Stimulated activated effector memory CD8-positive, alpha-beta T cell treated with anti-CD3 and anti-CD28 coated beads, Interleukin-12 subunit alpha, Interleukin-12 subunit beta, amount 100 ng/mL, for 72 hours (primary cell): ENCODE measurements around the gene CXCL12.

ENCODE experiments used
- ATAC-seq: fragments of 150-1000 bp; cut with Tn5 transposase; 2 replicates; pipeline ENCODE4 v1.10.0; 2021
- DNase-seq, 2 donors: peaks; one replicate each; pipeline ENCODE4 v3.0.0; 2021 to 2022; ENCODE audit warnings: low spot score in 2 of 2
- H3K27ac Mint-ChIP-seq: one replicate; pipeline ENCODE4 v1.8.0; 2022; ENCODE audit warnings: mild to moderate bottlenecking, mixed read lengths
- H3K36me3 Mint-ChIP-seq: one replicate; pipeline ENCODE4 v1.8.0; 2022; ENCODE audit warnings: mild to moderate bottlenecking, mixed read lengths
- H3K4me1 Mint-ChIP-seq: one replicate; pipeline ENCODE4 v1.8.0; 2022; ENCODE audit warnings: mixed read lengths
- H3K4me3 Mint-ChIP-seq: one replicate; pipeline ENCODE4 v1.8.0; 2022; ENCODE audit warnings: mild to moderate bottlenecking, mixed read lengths
- H3K9me3 Mint-ChIP-seq: one replicate; pipeline ENCODE4 v1.8.0; 2022; ENCODE audit warnings: mixed read lengths

CXCL12 gene

DNA sequence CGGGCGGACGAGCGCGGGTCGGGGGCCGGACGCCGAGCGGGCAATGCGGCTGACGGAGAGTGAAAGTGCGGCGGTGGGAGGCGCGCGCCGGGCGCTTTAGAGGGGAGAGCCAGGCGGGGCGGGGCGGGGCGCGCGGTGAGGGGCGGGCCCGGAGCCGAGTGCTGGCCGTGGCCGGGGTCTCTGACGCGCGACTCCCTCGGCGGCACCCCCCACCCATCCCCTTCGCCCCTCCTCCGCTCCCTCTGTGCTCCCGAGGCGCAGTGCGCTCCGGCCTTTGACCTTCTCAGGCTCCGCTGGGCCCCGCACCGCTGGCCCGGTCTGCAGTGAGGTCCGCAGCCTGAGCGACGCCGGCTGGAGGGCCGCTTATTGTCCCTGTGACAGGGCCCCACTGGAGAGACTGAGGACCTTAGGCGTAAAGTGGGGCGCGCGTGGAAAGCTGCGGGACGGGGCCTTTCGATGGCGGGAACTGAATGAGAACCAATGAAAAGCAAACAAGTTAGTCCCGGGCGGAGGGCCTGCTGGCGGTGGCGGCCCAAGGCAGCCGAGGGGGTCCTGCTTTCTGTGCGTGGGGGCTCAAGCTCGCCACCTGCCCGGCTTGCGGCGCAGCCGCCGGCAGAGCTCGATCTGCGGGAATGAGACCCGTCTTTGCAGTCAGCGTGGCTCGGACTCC lies at the start of gene CXCL12:
Gene CXCL12 (minus strand): TSS at position 72 of the 670 bp plus-strand sequence. CDS start 92 bp downstream, outside the sequence.
- Mint-ChIP-seq H3K4me3 (peak within 1 kb of the TSS; percentile 13), H3K9me3 (no peaks in the 10 kb centered on the region), H3K36me3 (no peaks in the 10 kb centered on the region), H3K27ac (no peak within 1 kb of the TSS), H3K4me1 (peaks cover 5% of the 10 kb centered on the region)
- DNase-seq (no peak), ATAC-seq (no peak)

DNA sequence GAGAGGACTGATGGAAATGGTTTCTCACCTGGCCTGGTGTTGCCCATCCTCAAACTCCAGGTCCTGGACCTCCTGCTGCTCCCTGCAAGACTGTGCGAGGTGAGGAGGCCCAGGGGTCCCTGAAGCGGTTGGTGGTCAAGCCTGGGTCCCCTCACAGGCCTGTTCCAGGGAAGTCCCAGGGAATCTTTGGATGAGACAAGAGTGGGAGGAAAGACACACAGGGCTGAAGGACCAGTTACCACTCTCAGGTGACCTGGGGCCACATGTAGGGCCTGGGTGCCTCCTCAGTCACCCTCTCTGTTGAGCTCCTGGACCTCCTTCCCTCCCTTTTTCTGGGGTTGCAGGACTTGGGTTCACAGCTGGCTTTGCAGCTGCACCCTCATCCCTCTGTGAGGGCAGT lies 42.6 kb upstream of the CXCL12 start:
- Mint-ChIP-seq H3K27ac (no peak overlapping the region), H3K9me3 (peaks cover 4% of the 10 kb centered on the region), H3K4me3 (no peak overlapping the region), H3K36me3 (no peaks in the 10 kb centered on the region), H3K4me1 (no peaks in the 10 kb centered on the region)
- no peak for DNase-seq
- peak; percentile 6 for ATAC-seq

DNA sequence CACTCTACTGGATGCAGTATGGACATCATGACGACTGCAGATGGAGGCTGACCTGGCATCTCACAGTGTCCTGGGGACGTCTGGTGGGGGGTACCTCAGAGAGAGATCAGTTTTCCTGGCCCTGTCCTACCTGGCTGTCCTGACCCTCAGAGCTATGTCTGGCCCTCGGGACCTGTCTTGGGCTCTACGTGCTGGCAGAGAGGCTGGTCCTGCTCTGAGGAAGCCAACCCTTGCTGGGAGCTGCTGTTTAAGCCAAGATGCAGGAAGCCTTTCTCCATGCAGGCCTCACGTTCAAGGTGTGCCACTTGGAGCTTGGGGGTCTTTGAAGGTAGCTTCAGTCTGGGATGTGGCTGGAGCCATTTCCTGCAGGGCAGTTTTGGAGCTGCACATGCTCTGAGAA lies 42.1 kb upstream of the CXCL12 start:
- H3K36me3 Mint-ChIP-seq: no peaks in the 10 kb centered on the region
- DNase-seq (peak in 1 of 2 donors; percentile 26), ATAC-seq (peak; percentile 37)
- no peak overlapping the region for H3K27ac Mint-ChIP-seq
- H3K9me3 Mint-ChIP-seq: peaks cover 3% of the 10 kb centered on the region
- H3K4me3 Mint-ChIP-seq: no peak overlapping the region
- H3K4me1 Mint-ChIP-seq: no peaks in the 10 kb centered on the region

DNA sequence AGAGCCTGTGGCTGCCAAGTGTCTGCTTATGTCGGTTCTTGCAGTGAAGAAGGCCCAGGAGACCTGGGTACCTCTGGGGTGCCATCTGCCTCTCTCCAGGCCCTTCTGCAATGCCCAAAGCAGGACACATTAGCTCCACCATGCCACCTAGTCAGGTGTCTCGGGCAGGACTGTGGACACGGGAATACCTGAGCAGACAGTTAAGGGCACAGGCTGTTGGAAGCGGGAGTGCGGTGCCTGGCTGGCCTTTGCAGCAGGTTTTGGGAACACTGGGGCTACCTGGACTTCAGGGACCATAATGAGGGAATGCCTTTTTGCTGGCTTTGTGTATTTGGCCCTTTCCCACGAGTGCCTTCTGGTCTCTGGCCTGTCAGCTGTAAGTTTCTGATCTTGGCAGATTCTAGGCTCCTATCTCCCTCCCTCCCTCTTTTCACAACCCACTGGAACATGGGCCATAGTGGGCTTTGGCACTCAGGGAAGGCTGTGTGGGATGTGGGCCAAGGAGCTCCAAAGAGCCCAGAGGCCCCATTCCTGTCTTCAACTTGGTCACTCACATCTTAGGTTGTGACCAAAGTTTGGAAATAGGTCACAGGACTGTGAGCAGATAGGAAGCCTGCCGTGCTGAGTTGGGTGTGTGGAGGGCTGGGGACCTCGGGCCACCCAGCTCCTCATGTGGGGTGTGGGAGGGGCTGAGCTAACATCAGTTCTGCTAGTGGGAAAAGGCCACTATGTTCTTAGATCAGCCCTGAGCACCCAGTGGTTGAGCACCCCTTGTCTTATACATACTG lies 41.5 kb upstream of the CXCL12 start:
- DNase-seq (no peak), ATAC-seq (peak; percentile 15)
- Mint-ChIP-seq H3K4me1 (no peaks in the 10 kb centered on the region), H3K9me3 (no peaks in the 10 kb centered on the region), H3K4me3 (no peak overlapping the region), H3K27ac (no peak overlapping the region), H3K36me3 (no peaks in the 10 kb centered on the region)

DNA sequence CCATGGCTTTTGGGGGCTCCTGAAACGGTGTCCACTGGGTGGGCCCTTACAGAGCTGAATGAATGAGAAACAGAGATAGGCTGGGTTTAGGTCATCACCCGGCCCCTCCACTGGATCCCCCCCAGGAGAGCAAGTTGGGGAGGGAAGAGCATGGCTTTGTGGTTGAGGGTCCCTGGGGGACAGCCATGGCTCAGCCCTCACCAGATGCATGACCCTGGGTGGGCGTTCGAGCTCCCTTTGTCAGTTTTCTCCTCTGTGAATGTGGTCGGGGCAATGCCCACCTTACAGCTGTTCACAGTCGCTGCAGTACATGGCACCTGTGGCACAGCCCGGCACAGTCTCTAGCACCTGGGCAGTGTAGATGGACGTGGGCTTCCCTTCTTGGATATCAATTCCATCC lies 40.6 kb upstream of the CXCL12 start:
- Mint-ChIP-seq H3K27ac (no peak overlapping the region), H3K9me3 (no peaks in the 10 kb centered on the region), H3K4me3 (no peak overlapping the region), H3K4me1 (no peaks in the 10 kb centered on the region), H3K36me3 (no peaks in the 10 kb centered on the region)
- DNase-seq (no peak), ATAC-seq (no peak)

DNA sequence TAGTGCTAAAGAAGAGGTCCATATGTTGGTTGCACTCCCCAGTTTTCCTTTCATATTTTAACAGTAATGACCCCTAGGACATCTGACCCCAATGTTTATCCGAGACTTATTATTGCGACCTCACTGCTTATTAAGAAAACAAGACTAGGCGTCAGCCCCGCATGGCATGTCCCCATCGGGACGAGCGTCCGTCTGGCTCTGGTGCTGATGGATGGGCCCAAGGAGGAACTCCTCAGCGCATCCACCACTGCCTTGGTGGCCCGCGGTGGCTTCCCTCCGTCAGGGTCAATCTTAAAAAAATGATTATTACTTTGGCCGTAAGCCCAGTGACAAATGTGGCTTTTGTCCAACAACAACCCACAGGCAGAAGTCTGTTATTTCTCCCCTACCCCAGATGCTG lies 40.1 kb upstream of the CXCL12 start:
- Mint-ChIP-seq H3K4me3 (no peak overlapping the region), H3K36me3 (no peaks in the 10 kb centered on the region), H3K4me1 (no peaks in the 10 kb centered on the region), H3K9me3 (no peaks in the 10 kb centered on the region), H3K27ac (no peak overlapping the region)
- no peak for DNase-seq
- ATAC-seq: no peak

DNA sequence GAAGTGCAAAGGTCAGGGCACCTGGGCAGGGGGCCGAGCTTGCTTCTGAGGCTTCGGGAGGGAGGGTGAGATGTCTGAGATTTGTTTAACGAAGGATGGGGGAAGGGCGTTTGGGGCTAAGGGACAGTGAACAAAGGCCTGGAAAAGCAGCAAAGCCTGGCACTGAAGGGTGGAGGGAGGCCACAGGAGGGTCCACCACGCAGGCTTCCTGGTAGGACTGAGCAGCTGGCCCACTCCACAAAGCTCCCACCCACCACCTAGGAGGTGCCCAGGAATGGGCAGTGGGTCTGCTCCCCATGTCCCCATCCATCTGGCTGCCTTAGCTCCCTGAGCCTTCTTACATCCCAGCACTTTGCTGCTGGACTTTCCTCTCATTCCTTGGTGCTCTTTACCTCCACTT lies 39.4 kb upstream of the CXCL12 start:
- no peak overlapping the region for H3K27ac Mint-ChIP-seq
- no peak for ATAC-seq
- no peak for DNase-seq
- no peaks in the 10 kb centered on the region for H3K9me3 Mint-ChIP-seq
- H3K4me3 Mint-ChIP-seq: no peak overlapping the region
- H3K36me3 Mint-ChIP-seq: no peaks in the 10 kb centered on the region
- no peaks in the 10 kb centered on the region for H3K4me1 Mint-ChIP-seq

DNA sequence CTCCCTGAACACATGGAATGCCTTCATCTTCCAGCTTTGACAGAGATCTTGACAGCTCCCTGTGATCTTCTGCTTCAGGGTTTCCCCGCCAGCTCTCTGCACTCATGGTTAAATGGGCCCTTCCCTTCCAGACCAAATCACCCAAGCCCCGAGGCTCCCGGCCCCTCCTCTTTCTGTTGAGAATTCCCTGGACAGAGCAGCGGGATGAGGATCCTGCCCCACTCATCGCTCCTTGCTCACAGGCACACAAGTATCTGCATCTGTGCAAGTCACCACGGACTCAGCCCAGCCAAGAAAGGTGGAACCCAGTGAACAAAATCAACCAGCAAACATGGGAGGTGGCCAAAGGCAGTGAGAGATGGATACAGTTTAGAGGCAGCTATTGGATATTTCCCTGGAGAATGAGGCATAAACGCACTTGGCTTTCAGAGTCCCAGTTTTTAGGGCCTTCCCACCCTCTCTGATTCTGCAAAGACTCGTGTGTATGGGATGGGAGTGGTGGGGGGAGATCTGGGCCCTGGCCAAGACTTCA lies 37.7 kb upstream of the CXCL12 start:
- DNase-seq: peak in 1 of 2 donors; percentile 17
- H3K27ac Mint-ChIP-seq: no peak overlapping the region
- H3K4me1 Mint-ChIP-seq: no peaks in the 10 kb centered on the region
- ATAC-seq: no peak
- no peak overlapping the region for H3K4me3 Mint-ChIP-seq
- no peaks in the 10 kb centered on the region for H3K9me3 Mint-ChIP-seq
- no peaks in the 10 kb centered on the region for H3K36me3 Mint-ChIP-seq

DNA sequence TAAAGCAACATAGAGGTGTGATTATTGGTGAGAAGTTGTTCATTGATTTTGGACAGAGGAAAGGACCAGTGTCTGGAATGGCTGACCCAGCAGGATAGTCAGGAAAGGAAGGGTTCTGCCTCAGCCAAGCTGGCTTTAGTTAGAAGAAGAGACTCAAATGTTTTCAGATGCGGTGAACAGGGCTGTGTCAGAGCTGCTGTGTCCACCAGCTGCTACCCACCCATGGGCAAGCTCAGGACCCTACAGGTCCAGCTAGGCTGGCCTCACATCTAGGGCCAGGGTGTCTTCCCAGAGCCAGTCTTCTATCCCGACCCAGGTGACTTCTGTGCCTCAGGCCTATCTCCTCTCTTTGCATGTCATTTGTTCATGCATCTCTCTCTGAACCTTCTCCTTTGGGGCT lies 37.3 kb upstream of the CXCL12 start:
- Mint-ChIP-seq H3K4me3 (no peak overlapping the region), H3K27ac (no peak overlapping the region), H3K36me3 (no peaks in the 10 kb centered on the region), H3K9me3 (no peaks in the 10 kb centered on the region), H3K4me1 (no peaks in the 10 kb centered on the region)
- DNase-seq: no peak
- no peak for ATAC-seq

DNA sequence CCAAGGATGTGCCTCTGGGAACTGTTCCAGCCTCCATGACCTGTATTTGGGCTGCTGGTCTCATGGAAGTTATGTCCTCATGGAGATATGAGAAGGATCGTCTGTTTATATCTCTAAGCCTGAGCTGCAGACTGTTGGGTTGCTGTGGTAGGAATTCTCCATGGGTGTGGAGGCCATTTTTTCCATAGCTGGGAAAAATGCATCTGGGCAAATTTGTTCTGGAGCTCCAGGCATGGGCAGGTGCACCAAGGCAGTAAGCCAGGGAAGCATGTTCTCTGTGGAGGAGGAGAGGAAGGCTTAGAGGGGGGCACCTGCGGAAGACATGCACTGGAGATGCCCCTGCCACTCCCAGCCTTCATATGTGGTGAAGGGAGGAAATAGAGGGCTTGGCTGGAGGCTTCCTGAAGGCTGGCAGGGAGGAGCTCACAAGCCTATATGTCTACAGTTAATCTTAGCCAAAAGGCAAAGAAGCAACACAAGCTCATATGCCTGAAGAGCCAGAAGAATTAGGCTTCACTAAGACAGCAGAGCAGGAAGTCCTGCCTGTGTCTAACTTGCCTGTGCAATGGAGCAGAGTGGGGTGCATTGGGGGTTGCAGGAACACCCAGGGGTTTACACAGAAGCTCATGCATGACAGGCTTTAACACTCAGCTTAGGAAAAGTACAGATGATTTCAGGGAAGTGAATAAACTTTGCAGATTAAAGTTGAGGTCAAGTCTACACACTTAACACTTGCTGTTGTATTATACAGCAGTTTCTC lies 35.1 kb upstream of the CXCL12 start:
- H3K36me3 Mint-ChIP-seq: no peaks in the 10 kb centered on the region
- DNase-seq: no peak
- H3K4me3 Mint-ChIP-seq: no peak overlapping the region
- H3K9me3 Mint-ChIP-seq: no peaks in the 10 kb centered on the region
- no peak overlapping the region for H3K27ac Mint-ChIP-seq
- ATAC-seq: no peak
- H3K4me1 Mint-ChIP-seq: no peaks in the 10 kb centered on the region

DNA sequence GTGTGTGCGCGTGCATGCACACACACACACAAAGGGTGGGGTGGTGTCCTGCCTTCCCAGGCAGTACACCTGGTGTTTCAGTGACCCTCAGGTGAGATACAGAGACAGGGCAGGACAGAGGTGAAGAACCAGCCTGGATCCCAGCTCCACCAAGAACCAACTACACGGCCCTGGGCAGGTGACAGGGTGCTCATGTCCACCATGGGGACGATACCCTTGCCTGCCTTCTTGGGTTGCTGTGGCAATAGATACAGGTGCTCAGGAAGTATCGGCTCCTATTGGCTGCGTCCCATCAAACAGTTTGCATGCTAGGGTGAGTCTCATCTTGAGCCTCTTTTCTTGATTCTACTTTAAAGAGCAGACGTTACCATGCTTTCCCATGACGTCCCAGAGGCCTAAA lies 33.7 kb upstream of the CXCL12 start:
- no peak overlapping the region for H3K4me3 Mint-ChIP-seq

DNA sequence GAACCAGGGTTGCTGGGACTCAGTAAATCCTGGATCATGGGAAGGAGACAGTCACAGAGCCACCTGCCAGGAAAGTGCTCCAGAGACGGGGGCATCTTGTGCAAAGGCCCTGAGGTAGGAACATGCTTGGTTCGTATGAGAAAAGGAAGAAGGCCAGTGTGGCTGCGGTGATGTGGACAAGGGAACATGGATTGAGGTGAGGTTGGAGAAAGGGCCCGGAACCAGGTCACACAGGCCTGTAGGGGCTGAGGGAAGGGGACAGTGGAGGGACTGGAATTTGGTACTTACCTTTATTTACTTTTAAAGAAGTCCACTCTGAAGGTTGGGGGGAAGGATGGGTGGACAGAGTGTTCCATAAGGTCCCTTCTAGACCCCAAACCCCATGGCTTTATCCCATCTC lies 32.9 kb upstream of the CXCL12 start:
- Mint-ChIP-seq H3K4me1 (no peaks in the 10 kb centered on the region), H3K4me3 (no peak overlapping the region), H3K9me3 (no peaks in the 10 kb centered on the region), H3K27ac (no peak overlapping the region), H3K36me3 (no peaks in the 10 kb centered on the region)
- DNase-seq (no peak), ATAC-seq (no peak)

More for the DNA sequence above, 33.7 kb upstream of the CXCL12 start:
- H3K9me3 Mint-ChIP-seq: no peaks in the 10 kb centered on the region
- H3K4me1 Mint-ChIP-seq: no peaks in the 10 kb centered on the region
- ATAC-seq (no peak), DNase-seq (no peak)
- no peak overlapping the region for H3K27ac Mint-ChIP-seq
- H3K36me3 Mint-ChIP-seq: no peaks in the 10 kb centered on the region

DNA sequence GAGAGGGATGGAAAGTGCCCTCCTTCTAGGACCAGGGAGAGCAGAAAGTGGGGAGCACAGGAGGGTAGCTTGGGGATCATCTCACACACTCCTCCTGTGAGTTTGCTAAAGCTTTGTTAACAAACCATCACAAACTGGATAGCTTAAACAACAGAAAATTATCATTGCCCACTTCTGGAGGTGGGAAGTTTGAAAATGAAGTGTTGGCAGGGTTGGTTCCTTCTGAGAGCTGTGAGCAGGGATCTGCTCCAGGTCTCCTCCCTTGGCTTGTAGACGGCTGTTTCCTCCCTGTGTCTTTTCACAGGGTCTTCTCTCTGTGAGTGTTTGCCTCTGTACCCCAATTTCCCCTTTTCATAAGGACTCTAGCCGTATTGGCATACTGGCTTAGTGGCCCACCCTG lies 32.0 kb upstream of the CXCL12 start:
- DNase-seq: no peak
- ATAC-seq: no peak
- no peaks in the 10 kb centered on the region for H3K9me3 Mint-ChIP-seq
- H3K27ac Mint-ChIP-seq: no peak overlapping the region
- H3K36me3 Mint-ChIP-seq: no peaks in the 10 kb centered on the region
- no peaks in the 10 kb centered on the region for H3K4me1 Mint-ChIP-seq
- H3K4me3 Mint-ChIP-seq: no peak overlapping the region

DNA sequence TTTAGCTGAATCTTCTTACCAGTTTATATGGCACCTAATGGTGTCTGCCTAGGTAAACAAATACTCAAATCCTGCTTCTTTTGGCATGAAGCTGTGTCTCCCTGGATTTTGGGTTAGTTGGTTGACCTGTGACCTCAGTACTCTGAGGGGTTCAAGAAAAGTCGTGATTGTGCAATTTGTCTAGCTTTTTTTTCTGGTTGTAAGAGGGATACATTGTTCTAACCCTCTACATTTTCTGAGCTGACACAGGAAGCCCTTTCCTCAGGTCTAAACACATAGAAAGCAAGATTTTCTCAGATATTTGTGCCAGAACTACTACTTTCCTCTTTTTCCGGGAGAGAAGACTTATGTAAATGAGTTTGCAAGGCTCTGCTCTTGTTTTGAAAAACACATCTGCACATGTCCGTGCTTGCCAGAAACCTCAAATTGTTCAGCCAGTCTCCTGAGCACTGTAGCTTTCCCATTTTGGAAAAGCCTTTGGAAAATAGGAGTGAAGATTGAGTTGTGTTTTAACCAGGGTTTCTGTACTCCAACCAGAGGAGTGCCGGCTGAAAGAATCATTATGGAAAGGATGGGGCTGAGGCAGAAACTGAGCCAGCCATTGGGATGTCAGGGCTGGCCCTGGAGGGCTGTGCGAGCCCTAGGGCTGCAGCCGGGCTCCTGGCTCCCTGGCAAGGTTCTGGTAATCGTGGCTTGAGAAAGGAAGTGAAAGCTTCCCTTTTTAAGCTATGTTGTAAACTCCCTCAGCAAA lies 31.3 kb upstream of the CXCL12 start:
- ATAC-seq (no peak), DNase-seq (no peak)
- Mint-ChIP-seq H3K36me3 (no peaks in the 10 kb centered on the region), H3K4me1 (no peaks in the 10 kb centered on the region), H3K9me3 (no peaks in the 10 kb centered on the region), H3K4me3 (no peak overlapping the region), H3K27ac (no peak overlapping the region)

DNA sequence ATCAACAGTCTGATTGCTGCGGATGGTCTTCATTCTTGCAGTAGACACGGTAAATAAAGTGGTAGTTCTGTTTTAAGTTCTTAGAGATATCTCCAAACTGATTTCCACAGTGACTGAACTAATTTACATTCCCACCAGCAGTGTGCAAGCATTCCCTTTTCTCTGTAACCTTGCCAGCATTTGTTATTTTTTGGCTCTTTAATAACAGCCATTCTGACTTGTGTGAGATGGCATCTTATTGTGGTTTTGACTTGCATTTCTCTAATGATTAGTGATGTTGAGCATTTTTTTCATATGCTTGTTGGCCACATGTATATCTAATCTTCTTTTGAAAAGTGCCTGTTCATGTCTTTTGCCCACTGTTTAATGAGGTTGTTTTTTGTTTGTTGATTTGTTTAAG lies 30.2 kb upstream of the CXCL12 start:
- DNase-seq: no peak

More for the DNA sequence above, 30.2 kb upstream of the CXCL12 start:
- Mint-ChIP-seq H3K36me3 (no peaks in the 10 kb centered on the region), H3K27ac (no peak overlapping the region), H3K4me3 (no peak overlapping the region), H3K9me3 (no peaks in the 10 kb centered on the region), H3K4me1 (no peaks in the 10 kb centered on the region)
- ATAC-seq: no peak
